ENCODE measurements around the gene TBC1D1.

Gene TBC1D1

DNA sequence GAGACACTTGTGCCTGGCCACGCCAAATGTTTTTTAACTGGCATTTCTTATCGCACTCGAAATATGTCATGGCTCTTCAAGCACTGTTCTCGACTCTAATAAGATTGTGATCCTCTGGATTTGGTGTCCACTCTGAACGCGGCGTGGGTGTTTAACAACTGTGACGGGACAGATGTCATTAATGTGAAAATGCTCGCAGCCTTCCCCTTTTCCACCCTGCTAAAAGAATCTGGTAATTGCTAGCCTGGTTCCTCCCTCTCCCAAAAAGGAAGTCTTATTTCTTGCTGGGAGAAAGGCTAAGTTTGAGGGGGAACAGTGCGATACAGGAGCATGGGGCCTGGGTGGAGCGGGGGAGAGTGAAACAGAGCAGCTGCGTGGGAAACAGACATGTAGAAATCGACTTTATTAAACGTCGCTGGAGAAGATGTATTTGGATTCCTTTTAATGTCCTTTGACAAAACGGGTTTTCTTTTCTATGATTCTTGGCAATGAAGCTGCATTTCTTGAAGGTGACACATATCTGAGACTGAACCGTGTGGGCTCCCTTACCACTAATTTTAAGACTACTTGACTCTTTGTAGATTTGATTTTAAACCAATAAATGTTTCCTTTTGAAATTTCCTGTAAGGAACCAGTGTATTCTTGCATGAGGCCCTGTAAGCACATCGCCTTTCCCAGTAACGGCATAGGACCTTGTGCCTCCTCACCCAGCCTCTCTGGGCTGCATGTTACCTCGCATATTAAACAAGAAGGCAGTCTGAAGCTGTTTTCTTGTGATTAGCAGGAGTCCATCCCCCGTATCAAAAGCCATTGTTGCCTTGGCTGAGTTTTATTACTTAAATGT lies 17.8 kb downstream of the TBC1D1 start:
- H3K4me3 ChIP-seq (ENCODE audit: low read length), result no peak overlapping the region
- DNase-seq (ENCODE audit: low read depth), result no peak
- TF ChIP-seq, protein P1, sequence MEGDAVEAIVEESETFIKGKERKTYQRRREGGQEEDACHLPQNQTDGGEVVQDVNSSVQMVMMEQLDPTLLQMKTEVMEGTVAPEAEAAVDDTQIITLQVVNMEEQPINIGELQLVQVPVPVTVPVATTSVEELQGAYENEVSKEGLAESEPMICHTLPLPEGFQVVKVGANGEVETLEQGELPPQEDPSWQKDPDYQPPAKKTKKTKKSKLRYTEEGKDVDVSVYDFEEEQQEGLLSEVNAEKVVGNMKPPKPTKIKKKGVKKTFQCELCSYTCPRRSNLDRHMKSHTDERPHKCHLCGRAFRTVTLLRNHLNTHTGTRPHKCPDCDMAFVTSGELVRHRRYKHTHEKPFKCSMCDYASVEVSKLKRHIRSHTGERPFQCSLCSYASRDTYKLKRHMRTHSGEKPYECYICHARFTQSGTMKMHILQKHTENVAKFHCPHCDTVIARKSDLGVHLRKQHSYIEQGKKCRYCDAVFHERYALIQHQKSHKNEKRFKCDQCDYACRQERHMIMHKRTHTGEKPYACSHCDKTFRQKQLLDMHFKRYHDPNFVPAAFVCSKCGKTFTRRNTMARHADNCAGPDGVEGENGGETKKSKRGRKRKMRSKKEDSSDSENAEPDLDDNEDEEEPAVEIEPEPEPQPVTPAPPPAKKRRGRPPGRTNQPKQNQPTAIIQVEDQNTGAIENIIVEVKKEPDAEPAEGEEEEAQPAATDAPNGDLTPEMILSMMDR (conservative IDR thresholded peaks at IDR 0.05; ENCODE audit: low read length), result no peak

DNA sequence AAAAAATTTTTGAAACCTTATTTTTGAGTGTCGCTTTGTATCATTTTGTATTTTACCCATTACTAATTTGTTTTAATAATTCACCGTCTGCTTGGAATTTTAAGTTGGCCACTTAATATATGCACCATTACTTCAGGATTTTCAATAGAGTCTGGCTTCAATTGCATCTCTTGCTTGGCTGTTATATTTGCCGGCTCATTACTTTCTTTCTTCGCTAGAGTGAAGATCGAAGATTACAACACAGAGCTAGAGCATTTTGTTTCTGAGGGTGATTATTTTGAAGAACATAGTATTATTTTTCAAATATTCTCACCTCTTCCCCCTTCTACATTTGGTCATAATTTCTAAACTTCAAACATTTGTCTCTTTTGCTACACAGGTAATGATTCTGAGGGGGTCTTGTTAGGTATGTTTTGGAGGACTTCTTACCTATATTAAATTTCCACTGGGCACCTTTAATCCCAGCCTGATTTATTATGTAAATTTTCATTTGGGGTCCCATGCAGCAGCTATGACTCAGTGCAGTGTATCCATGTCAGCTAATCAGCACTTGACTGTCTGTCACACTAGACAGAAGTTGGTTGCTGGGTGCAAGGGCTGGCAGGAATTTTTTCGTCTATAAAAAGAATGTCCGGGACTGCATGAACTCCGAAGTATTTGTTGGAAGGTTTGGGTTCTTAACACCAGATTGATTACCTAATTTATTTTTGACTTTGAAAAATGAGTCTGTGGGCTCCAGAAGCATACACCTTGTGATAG lies 18.6 kb downstream of the TBC1D1 start:
- TF ChIP-seq, protein P1 (conservative IDR thresholded peaks at IDR 0.05; ENCODE audit: low read length), result no peak
- DNase-seq (ENCODE audit: low read depth), result no peak
- H3K4me3 ChIP-seq (ENCODE audit: low read length), result no peak overlapping the region

DNA sequence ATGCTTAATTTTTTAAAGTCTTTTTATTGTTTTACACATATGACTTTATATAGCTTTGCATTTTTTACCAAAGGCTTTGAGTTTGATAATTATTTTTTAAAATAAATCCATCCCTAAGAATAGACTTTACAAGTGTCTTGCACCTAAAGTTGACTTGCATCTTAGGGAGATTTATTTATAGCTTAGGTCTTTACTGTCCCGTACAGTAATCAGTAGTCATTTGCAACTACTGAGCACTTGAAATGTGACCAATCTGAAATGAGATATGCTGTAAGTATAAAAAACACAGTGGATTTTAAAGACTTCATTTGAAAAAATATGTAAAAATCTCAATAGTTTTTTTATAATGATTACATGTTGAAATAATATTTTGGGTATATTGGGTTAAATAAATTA lies 19.2 kb downstream of the TBC1D1 start:
- no peak overlapping the region for H3K4me3 ChIP-seq (ENCODE audit: low read length)
- TF ChIP-seq, protein P1 (conservative IDR thresholded peaks at IDR 0.05; ENCODE audit: low read length), result no peak

DNA sequence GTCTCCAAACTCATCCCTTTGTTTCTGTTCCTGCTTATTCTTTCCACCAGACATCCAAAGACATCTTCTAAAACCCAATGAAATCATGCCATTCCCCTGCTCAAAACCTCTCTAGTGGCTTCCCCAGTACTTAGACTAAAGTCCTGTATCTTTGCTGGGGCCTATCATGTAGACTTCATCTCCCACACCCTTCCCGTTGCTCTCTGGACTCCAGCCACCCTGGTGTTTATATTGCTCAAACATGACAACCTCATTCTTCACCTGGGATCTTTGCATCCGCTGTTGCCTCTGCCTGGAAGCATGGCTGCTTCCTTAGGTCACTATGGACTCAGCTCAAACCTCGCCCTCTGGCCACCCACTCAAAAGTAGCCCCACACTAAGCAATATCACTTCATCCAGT lies 23.7 kb downstream of the TBC1D1 start:
- TF ChIP-seq, protein P1 (conservative IDR thresholded peaks at IDR 0.05; ENCODE audit: low read length), result no peak
- H3K4me3 ChIP-seq (ENCODE audit: low read length), result no peak overlapping the region
- no peak for DNase-seq (ENCODE audit: low read depth)

More for the DNA sequence above, 19.2 kb downstream of the TBC1D1 start:
- DNase-seq (ENCODE audit: low read depth), result no peak

DNA sequence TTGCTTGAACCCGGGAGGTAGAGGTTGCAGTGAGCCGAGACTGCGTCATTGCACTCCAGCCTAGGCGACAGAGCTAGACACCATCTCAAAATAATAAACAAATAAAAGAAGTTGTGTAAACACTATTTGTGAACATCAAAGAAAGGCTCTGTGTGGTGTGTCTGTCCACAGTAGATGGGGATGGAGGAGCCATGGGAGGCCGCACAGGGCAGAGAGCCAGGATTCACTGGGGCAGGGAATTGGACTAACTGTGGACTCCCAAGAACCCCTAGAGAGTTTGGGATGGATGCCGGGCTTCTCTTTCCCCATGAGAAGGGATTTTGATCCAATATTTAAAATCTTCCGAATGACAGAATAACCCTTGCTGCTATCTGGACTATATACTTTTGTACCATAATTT lies 26.5 kb downstream of the TBC1D1 start:
- TF ChIP-seq, protein P1 (conservative IDR thresholded peaks at IDR 0.05; ENCODE audit: low read length), result no peak
- no peak for DNase-seq (ENCODE audit: low read depth)

DNA sequence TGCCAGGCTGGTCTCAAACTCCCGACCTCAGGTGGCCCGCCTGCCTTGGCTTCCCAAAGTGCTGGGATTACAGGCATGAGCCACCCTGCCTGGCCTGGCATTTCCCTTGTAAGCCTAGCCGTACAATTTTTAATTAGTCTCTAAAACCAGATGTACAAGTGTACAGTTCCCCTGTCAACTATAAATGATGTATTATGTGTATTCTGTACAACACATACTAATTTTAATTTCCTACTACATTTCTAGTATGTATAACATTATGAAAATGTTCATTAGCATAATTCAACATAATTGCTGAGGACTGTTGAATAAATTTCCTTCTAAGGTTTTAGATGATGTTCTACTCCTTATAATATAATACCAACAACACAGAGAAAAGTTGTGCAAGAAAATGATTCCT lies 27.8 kb downstream of the TBC1D1 start:
- TF ChIP-seq, protein P1 (conservative IDR thresholded peaks at IDR 0.05; ENCODE audit: low read length), result no peak
- no peak for DNase-seq (ENCODE audit: low read depth)
- no peak overlapping the region for H3K4me3 ChIP-seq (ENCODE audit: low read length)

More for the DNA sequence above, 26.5 kb downstream of the TBC1D1 start:
- H3K4me3 ChIP-seq (ENCODE audit: low read length), result no peak overlapping the region

All from AG10803 (cell line).